HEK293 (cell line): ENCODE data around the gene CAPRIN1.

Source experiments
- ATF2 ChIP-seq: fragments of 450-650 bp; formaldehyde crosslinking; IDR thresholded peaks from 2 replicates; pipeline ENCODE4 v1.5.1; 2016; ENCODE audit warnings: missing biosample characterization, missing genetic modification characterization, low read depth
- CTCF ChIP-seq: fragments of 450-650 bp; formaldehyde crosslinking; IDR thresholded peaks from 2 replicates; pipeline ENCODE4 v1.5.1; 2016; ENCODE audit warnings: missing biosample characterization, missing genetic modification characterization
- HOXC10 ChIP-seq: sonication (generic); formaldehyde crosslinking; IDR thresholded peaks from 2 replicates; pipeline ENCODE4 v1.8.1; 2023; ENCODE audit warnings: mild to moderate bottlenecking, missing genetic modification reagents
- SCRT1 ChIP-seq: fragments of 450-650 bp; formaldehyde crosslinking; IDR thresholded peaks from 2 replicates; pipeline ENCODE4 v1.5.1; 2016; ENCODE audit warnings: missing biosample characterization, missing genetic modification characterization, borderline replicate concordance
- TRIM28 ChIP-seq: IDR thresholded peaks from 2 replicates; pipeline ENCODE4 v1.6.1; 2011; ENCODE audit warnings: low read length, control low read depth, borderline replicate concordance
- WT1 ChIP-seq: fragments of 450-650 bp; formaldehyde crosslinking; IDR thresholded peaks from 2 replicates; pipeline ENCODE4 v1.5.1; 2016; ENCODE audit warnings: missing biosample characterization, missing genetic modification characterization
- ZBTB17 ChIP-seq: fragments of 450-650 bp; formaldehyde crosslinking; IDR thresholded peaks from 2 replicates; pipeline ENCODE4 v1.5.1; 2016; ENCODE audit warnings: missing biosample characterization, missing genetic modification characterization
- ZNF18 ChIP-seq: fragments of 450-650 bp; formaldehyde crosslinking; IDR thresholded peaks from 2 replicates; pipeline ENCODE4 v1.5.1; 2016; ENCODE audit warnings: missing biosample characterization, missing genetic modification characterization
- ZNF26 ChIP-seq: fragments of 450-650 bp; formaldehyde crosslinking; IDR thresholded peaks from 2 replicates; pipeline ENCODE4 v1.5.1; 2016; ENCODE audit warnings: missing biosample characterization, missing genetic modification characterization
- ZNF366 ChIP-seq: fragments of 450-650 bp; formaldehyde crosslinking; conservative IDR thresholded peaks from 2 replicates; pipeline ENCODE4 v1.5.1; 2016; ENCODE audit warnings: missing biosample characterization, missing genetic modification characterization
- ZNF404 ChIP-seq: fragments of 450-650 bp; formaldehyde crosslinking; IDR thresholded peaks from 2 replicates; pipeline ENCODE4 v1.5.1; 2017; ENCODE audit warnings: missing biosample characterization, missing genetic modification characterization
- ZNF518A ChIP-seq: fragments of 450-650 bp; formaldehyde crosslinking; conservative IDR thresholded peaks from 2 replicates; pipeline ENCODE4 v1.5.1; 2016; ENCODE audit warnings: low read depth, missing biosample characterization, missing genetic modification characterization
- ZNF664 ChIP-seq: fragments of 450-650 bp; formaldehyde crosslinking; IDR thresholded peaks from 2 replicates; pipeline ENCODE4 v1.5.1; 2016; ENCODE audit warnings: missing biosample characterization, missing genetic modification characterization

- TF ChIP-seq ZBTB17 (tag by site-specific recombination) (no peak), CTCF (tag by site-specific recombination) (no peak), ZNF404 (no peak), TRIM28 (no peak), ZNF18 (tag by site-specific recombination) (no peak), ZNF664 (tag by site-specific recombination) (no peak), WT1 (no peak), HOXC10 (no peak), SCRT1 (no peak), ZNF518A (tag by site-specific recombination) (no peak), ZNF26 (tag by site-specific recombination) (no peak), ZNF366 (tag by site-specific recombination) (no peak), ATF2 (tag by site-specific recombination) (no peak)
These were observed 47.3 kb upstream of the CAPRIN1 start for GRCh38 chr11:34004236-34004635.
